NCI-H2107 (cell line): ENCODE measurements around the gene DPYD.

Experiments used
- DNase-seq: peaks from one replicate; lab custom pipeline; 2025; lab: John Stamatoyannopoulos, UW

Gene DPYD

DNA sequence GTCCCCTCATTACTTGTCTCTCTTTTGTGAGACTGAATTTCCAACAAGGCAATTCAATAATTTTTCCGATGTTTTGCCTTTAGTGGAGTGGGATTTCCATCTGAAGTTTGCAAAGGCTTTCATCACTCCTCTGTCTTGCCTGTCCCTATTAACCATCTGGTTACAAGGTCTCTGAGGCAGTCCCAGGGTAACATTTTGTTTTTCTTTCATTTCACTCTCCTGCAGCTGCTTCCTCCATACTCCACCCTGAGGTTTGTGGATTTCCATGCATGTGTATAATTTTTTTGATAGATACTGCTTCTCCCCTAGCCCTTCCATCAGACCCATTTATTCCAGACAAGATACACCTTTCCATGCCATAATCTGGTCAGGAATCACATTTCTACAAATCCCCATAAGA is 832.4 kb downstream of the DPYD start:
- no peak for DNase-seq

DNA sequence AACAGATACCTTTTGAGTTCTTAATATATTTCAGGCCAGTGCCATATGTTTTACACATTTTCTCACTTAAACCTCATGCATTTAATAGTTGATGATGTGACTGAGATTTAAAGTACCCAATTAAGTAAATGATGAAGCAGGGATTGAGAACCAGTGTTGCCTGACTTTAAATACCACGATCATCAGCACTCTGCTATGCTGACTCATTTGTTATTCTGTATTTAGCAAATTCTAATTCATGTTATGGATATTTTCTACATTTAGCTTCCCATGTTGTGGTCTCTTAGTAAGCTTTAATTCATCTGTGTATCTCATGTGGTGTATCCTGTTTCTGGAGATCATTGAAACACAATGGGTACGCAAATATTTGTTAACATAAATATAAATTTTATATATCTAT is 836.3 kb downstream of the DPYD start:
- no peak for DNase-seq

DNA sequence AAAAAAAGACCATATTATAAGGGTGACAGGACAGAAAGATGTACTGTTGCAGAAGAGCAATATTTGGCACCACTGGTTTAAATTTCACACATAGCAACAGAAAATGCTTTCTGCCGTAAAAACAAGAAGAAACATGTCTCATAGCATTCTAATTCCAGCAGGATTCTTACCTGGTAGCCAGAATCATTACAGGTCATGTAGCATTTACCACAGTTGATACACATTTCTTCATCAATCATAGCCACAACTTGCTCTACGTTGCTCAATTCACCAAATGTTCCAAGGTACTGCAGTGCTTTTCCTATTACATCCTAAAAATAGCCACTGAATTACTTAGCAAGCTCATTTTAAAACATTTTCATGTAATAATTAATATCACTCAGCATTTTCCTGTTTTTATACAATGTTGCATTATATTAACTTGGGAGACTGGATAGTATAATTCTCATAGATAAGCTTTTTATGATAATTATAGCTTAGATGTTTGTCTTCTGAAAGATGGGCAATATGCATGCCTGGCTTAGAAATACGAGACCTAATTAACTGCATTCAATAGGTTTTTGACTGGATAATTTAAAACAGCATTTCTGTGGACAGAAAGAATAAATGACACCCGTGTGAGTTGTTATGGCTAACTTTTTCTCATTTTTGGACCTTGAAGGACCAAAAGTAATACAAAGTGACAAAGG is 838.5 kb downstream of the DPYD start:
- no peak for DNase-seq

DNA sequence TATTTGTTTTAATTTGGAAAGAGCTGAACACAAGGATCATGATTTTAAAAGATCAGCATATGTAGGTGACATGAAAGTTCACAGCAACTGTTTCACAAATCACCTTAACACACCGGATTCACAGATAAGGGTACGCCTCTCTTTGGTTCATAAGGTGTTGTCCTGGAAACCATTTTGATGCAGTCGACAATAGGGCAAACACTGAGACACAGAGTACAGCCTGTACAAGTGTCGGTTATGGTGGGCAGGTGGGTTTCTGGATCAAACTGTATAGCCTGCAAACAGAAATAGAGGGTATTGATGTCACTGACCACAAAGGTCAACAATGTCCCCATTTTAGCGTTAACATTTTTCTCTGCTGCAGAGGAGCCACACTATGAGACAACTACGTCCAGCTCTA is 842.0 kb downstream of the DPYD start:
- no peak for DNase-seq

DNA sequence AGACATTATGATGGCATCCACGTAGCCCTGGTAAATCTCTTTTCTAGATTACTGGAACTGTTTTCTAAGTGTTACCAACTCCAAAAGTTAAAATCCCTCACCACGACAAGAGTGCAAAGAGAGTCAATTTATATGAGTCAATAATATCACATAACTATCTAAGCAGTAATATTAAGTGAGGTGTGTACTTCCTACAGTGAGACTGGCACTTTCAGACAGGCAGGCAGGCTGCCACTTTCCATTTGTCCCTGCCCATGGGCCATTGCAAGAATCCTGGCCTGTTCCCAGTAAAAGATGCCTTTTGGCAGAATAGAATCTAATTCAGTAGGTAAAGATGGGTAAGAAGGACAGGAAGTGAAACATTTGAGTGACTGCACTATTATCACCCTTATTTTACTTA is 843.6 kb downstream of the DPYD start:
- no peak for DNase-seq

DNA sequence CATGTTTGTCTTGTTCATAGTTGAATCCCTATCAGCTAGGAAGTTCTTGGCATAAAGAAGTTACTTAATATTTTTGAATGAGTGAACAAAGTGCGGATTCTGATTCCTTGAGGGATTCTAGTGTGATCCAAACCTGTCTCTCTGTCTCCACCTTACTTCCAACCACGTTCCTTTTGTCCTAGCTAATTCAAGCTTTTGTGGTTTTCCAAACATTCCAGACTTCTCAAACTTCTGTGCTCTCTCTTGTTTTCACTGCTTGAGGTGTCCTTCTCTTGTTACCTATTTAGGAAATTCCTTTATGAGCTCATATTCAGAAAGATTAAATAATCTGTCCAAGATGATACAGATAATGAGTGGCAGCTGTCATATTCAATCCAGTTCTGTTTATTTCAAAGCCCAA is 846.1 kb downstream of the DPYD start:
- DNase-seq: no peak

DNA sequence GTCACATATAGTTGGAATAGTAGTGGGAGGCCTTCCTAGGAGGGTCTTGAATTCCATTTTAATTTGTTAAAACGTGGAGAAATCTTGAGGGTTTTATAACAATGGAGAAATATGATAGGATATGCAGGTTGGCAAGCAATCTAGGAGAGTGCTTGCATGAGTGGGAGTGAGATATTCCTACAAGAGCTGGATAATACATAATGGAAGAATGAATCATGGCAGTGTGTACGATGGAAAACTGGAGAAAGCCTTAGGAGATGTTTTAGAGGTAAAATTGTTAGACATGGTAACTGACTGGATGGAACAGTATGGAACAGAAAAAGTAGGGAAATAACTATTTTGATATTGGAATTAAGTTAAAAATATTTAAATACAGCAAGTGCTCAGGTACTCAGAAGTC is 846.9 kb downstream of the DPYD start:
- no peak for DNase-seq

DNA sequence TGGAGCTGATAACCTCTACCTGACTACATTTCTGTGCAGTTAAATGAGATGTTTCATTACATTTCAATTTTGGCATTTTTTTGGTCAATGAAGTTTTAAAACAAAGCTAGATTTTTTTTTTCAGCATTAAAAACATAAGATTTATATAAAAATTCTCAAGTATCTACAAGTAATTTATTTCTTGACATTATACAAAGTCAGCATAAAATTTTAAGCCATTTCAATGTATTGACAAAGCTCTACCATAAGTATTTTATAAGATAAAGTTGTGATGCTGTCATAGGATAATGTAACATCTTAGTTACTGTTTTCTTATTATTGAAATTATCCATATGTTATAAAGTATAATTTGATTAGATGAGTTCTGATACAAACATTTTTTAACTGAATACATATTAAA is 847.7 kb downstream of the DPYD start:
- no peak for DNase-seq

DNA sequence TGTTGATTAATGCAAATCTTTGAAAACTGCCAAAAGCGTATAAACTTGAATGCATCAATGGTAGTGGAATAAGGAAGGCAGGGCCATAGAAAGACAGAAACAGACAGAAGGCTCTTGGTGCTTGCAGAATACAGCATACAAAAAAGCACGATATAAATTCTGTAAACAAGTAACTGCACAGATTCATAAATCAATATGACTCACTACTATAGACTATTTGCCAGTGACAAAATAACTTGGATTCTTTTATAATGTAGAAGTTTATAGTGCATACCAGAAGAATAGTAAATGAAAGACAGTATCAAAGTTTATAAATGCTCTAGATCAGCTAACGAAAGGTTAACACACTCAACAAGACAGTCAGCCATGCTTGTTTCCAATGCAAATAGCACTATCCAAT is 849.7 kb downstream of the DPYD start:
- no peak for DNase-seq

DNA sequence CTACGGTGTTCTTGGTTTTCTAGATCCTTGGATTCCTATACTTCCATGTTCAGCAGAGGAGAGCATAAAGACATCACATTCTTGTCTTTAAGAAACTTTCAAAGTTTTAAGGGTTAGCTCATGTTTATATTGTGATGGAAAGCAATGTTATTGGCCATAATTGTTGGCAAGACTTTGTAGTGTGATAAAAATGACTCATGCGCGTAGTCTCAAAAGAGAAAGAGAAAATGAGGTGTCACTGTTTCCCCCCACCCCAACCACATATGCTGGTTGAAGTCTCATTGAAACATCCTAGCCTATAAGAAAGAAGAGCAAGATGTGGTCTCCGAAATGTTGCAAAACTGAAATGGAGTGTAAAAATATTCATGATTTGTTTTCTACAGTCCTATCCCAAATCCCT is 850.5 kb downstream of the DPYD start:
- DNase-seq: no peak

DNA sequence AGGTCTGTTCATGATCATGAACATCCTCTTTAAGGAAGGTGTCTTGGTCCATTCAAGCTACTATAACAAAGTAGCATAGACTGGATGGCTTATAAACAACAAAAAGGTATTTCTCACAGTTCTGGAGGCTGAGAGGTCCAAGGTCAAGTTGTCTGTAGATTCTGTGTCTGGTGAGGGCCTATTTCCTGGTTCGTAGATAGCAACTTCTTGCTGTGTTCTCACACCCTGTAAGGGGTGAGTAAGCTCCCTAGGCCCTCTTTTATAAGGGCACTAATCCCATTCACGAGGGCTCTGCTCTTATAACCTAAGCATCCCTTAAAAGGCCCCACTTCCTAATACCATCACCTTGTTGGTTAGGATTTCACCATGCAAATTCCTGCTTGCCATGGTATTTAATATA is 851.5 kb downstream of the DPYD start:
- DNase-seq: no peak

DNA sequence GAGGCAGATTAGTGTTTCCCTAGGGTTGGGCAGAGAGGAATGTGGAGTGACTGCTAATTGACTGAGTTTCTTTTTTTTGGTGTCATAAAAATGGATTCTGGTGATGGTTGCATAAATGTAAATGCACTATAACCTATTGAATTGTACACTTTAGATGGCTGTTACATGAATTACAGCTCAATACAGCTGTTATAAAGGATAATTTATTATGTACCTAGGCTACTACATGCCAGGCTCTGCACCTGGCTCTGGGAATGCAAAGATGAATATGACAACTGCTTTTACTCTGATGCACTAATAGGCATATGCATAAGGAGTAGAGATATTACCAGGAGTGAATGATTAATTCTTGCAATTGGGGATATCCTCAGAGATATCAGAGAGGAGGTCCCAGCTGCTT is 854.0 kb downstream of the DPYD start:
- no peak for DNase-seq

DNA sequence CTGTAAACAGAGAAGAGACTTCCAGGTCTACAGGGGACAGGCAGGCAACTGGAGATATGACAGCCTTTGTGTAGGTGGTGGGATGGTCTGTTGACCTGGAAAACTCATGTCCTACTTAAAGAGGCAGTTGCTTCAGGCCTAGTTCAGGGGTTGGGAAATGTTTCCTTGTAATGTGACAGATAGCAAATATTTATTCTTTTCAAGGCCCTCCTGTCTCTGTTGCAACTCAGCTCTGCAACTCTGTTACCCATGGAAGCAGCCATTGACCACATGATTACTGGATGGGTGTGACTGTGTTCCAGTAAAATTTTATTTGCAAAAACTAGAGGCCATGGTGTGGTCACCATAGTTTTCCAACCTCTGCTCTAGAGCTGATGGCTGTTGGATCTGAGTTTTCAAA is 857.3 kb downstream of the DPYD start:
- no peak for DNase-seq

DNA sequence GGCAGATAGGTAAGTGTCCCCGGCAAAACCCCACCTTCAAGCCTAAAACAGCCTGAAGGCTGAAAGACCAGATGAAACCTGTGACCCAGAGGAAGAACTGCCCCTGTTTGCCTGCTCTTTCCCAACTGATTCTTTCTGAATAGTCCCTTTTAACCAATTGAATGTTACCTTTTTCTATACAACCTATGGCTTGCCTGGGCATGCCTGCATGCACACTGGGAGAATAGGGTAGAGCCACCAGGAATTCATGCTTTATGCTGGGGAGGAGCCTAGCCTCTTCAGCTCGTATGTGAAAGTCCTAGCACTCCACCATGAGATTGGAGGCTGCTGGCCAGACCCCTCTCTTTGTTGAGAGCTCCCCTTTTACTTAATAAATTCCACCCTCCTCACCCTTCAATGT is 859.2 kb downstream of the DPYD start:
- no peak for DNase-seq

DNA sequence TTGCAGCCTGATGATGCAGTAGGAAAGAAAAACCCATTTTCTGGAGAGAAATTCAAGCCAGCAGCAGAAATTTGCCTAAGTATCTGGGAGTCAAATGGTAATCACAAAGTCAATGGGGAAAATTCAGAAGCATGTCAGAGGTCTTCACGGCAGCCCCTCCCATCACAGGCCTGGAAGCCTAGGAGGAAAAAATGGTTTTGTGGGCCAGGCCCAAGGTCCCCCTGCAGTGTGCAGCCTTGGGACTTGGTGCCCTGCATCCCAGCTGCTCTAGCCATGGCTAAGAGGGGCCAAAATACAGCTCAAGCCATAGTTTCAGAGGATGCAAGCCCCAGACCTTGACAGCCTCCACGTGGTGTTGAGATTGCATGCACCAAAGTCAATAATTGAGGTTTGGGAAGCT is 864.4 kb downstream of the DPYD start:
- DNase-seq: no peak

DNA sequence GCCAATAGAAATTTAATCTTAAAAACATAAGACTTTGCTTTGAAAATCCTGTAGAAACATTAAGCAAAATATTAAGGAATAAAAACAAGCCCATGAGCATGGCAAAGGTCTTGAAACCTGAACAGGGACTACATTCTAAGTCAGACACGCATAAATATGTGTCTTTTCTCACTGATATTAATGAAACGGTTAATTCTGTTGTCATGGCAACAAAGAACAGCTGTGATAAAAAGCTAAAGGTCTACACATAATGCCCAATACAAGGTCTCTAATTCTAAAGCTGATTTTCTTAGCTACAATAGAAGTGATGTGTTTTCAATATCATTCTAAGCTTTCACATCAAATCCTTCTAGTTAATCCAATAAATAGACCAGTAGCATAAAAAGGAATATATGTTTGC is 867.6 kb downstream of the DPYD start:
- DNase-seq: no peak

DNA sequence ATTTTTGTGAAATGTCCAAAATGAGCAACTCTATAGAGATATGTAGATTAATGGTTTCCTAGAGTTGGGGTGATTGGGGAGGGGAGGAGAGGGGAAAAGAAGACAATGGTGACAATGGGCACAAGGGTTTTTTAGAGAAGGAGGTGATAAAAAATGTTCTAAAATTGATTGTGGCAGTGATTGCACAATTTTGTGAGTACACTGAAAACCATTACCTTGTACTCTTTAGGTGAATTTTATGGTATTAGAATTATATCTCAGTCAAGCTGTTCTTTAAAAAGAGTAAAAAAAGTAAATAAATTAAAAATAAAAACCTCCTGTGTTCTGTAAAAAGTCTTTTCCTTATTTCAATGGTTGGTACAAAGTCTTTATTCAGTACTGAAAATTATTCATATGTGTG is 869.0 kb downstream of the DPYD start:
- DNase-seq: no peak

DNA sequence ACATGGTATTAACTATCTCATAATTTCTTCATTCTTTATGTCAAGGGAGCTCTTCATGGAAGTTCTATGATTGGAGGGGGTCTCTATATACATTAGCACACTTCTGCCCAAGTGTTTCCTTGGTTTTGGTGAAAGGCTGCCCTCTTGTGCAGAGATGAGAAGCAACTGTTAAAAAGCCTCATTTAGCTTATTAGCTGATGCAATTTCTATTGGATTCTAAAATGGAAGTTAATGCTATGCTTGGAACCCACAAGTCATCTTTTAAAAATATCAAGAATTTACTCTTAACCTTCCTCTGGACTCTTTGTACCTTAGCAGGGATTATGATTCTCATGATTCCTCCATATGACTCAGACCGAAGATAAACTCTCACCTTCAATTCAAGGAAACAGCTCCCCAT is 870.3 kb downstream of the DPYD start:
- no peak for DNase-seq

DNA sequence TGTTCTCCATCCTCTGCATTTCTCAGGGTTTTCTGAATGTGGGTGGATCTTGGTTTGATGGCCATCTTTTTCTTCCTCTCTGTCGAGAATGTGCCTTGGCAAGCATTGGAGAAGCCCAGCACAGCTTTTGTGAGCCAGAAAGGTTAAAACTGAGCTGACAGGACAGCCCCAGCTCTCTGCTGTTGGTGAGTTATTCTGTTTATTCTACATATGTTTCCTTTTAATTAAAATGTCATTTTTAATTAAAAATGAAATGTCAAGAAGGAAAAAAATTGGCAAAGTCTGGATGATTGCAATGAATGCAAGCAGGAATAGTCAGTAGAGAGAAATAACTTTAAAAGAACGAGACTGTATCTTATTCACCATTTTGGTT is 873.4 kb downstream of the DPYD start:
- DNase-seq: no peak

DNA sequence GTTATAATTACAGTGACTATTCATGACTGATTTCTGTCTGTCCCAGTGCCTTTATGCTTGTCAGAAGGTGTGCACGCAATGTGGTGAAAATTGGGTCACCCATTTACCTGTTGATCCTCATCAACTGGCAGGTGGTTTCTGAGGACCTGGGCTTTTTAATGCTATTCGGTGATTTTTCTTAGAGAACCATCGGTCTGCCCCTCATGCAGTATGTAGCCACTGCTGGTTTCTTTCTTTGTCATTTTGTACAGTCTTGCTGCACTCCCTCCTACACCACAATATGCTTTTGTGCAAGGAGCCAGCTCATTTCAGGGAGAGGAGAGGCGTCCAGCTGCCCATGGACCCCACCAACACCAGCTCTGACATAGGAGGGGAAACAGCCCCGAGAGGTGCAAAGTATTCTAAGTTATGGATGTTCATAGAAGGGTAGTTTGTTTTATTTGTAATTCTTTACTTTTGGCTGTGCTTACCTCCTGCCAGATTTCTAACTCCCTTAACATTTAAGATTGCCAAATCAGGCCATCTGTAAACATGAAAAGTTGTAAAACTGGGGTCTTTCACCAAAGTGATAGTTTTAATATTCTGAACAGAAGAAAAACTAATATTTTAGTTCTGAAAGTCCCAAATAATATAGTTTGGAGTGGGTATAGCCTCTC is 873.9 kb downstream of the DPYD start:
- no peak for DNase-seq

DNA sequence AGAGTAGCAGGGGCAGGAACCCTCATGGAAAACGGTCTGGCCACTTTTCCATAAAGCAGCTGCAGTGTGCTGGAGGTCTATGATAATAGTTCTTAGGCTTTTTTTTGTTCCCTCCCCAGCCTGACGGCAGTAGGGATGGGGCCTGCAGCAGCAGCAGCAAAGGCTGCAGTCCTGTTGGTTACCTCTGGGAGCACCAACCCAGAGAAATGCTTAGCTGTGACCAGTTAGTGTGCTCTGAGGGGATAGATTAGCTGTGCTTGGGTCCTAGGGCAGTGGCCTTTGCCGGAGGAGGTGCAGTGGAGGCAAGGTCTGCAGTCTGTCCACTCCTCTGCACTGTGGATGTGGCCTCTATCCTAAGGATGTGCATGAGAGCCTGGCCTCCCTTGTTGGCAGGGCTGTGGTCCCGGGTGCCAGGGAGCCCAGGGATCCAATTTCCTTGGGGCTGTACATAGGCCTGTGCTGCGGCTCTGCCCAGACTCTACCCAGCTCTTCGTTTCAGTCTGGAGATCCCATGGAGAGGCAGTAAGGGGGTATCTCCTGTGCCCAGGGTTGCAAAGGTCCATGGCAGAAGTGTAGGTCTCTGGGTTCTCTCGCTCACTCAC is 876.6 kb downstream of the DPYD start:
- DNase-seq: no peak

DNA sequence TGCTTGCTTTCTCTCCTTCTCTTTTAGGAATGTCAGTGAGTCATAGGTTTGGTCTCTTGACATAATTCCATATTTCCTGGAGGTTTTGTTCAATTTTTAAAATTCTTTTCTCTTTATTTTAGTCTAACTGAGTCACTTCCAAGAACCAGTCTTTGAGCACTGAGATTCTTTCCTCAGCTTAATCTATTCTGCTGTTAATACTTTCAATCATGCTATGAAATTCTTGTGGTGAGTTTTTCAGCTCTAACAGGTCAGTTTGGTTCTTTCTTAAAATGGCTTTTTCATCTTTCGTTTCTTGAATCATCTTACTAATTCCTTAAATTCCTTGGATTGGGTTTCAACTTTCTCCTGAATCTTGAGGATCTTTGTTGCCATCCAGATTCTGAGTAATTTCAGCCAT is 878.3 kb downstream of the DPYD start:
- DNase-seq: no peak

DNA sequence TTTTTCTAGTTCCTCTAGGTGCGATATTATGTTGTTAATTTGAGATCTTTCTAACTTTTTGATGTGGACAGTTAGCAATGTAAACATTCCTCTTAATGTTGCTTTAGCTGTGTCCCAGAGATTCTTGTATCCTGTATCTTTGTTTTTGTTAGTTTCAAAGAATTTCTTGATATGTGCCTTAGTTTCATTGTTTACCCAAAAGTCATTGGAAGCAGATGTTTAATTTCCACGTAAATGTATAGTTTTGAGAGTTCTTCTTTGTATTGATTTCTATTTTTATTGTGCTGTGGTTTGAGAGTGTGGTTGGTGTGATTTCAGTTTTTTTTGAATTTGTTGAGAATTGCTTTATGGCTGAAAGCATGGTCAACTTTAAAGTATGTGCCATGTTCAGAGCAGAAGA is 879.8 kb downstream of the DPYD start:
- DNase-seq: no peak

DNA sequence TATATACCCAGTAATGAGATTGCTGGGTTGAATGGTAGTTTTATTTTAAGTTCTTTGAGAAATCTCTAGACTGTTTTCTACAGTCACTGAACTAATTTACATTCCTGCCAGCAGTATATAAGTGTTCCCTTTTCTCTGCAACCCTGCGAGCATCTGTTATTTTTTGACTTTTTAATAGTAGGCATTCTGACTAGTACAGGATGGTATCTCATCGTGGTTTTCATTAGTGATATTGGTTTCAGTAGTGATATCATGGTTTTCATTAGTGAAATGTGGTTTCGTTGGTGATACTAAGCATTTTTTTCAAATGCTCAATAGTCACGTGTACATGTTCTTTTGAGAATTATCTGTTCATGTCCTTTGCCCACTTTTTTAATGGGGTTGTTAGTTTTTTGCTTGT is 882.4 kb downstream of the DPYD start:
- no peak for DNase-seq
